Measurements from ENCODE around the gene MTERF4.

DNA sequence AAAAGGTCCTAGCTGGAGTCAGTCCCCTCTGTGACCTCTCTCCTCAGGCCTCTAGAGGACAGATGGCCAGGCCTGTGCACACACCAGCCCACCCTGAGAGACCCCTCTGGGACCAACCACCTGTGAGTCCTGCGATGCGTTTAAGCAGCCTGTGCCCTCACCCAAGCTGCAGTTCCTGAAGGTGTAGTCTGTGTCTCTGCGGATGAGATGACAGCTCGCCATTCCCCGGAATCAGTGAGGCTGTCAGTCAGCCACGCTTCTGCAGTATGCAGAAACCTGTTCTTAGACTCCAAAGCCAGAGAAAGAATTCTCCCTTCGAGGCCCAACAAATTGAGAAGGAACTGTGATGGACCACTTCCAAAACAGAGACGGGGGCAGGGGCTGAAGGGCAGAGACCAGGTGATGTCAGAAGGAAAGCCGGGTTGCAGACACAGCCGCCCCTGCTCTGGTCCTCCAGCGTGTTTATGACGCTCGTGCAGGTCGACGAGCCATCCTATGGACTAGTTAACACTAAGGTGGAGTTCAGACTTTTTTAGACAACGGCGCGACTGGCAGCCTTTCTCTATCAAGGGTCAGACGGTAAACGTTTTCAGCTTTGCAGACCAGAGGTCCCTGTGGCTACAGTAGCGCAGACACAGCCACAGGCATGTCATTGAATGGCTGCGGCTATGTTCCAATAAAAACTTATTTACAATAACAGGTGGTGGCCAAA lies 10.2 kb downstream of the MTERF4 start:
- TF ChIP-seq CTCF (IDR thresholded peaks at IDR 0.05) (no peak), POLR2A (IDR thresholded peaks at IDR 0.05) (no peak), EP300 (IDR thresholded peaks at IDR 0.05) (no peak)
